ENCODE results near the gene IL1F10.

GRCh38 chr2:113114224-113114945 is 46.6 kb downstream of the IL1F10 start:
- TF ChIP-seq TAF1 (conservative IDR thresholded peaks at IDR 0.05) (no peak), CTCF (IDR thresholded peaks at IDR 0.05; ENCODE audit: low read depth, low read length, missing input control) (no peak), ATF3 (IDR thresholded peaks at IDR 0.05) (no peak), FOXA1 (IDR thresholded peaks at IDR 0.05) (no peak)

All from liver (tissue), 3 donors.